Measurements from ENCODE around the gene C16orf54. TPM values are rescaled to one million over a fixed set of nuclear protein-coding genes. Genes with fewer than 3 reads are reported as not detected.

Gene C16orf54
- total RNA-seq, 1 experiment from 2014 or later: 0.15 TPM

DNA sequence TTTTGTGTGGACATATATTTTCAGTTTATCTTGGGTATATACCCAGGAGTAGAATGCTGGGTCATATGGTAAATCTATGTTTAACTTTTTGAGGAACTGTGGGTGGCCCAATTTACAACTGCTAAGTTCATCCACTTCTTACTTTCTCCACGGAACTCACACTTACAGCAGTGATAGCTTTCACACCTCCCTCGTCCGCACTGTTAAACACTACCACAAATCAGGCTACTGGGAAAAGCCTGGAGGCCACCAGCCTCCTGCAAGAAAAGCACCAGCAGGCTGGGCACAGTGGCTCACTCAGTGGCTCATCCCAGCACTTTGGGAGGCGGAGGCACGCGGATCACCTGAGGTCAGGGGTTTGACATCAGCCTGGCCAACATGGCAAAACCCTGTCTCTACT, 17.5 kb upstream of the C16orf54 start:
- H3K36me3 ChIP-seq (ENCODE audit: control insufficient read depth in 1 of 2, insufficient read depth in 2 of 2, low read length in 2 of 2): no peaks in the 10 kb centered on the region
- DNase-seq (ENCODE audit: low read depth, low spot score): no peak
- H3K4me3 ChIP-seq (replicated peaks in 1 of 2; ENCODE audit: low read depth in 1 of 2, low read length in 2 of 2): no peak overlapping the region
- H3K9me2 ChIP-seq (ENCODE audit: insufficient read depth): no peaks in the 10 kb centered on the region
- H3K9ac ChIP-seq (ENCODE audit: low read length): no peak overlapping the region
- CTCF ChIA-PET: no interaction called here
- no peaks in the 10 kb centered on the region for H3K9me3 ChIP-seq (ENCODE audit: control insufficient read depth in 1 of 2, insufficient read depth in 1 of 2, low read depth in 1 of 2, low read length in 2 of 2)
- BruUV-seq (replicated peaks): no TSS peak
- H3K27ac ChIP-seq (ENCODE audit: low read depth, low read length): no peak overlapping the region
- peaks cover 18 to 20% of the 10 kb centered on the region in 2 experiments for H3K4me1 ChIP-seq (ENCODE audit: control insufficient read depth in 1 of 2, insufficient read depth in 2 of 2, low read length in 2 of 2)
- POLR2A ChIA-PET: no interaction called here
- no peaks in the 10 kb centered on the region for H3K27me3 ChIP-seq (ENCODE audit: insufficient read depth, low read length)
- intact Hi-C loops (cut with micrococcal nuclease): no loop called here
- no peak overlapping the region for H3K4me2 ChIP-seq (ENCODE audit: low read length)
- H3K79me2 ChIP-seq (ENCODE audit: insufficient read depth, low read length): no peaks in the 10 kb centered on the region
- no peaks in the 10 kb centered on the region for H4K20me1 ChIP-seq (ENCODE audit: insufficient read depth)
- H2AFZ ChIP-seq (ENCODE audit: low read depth, low read length, poor library complexity, severe bottlenecking): no peak overlapping the region
- TF ChIP-seq POLR2A (IDR thresholded peaks at IDR 0.05; ENCODE audit: borderline replicate concordance, extremely low read depth, insufficient read depth, insufficient read length): no peak
- no peak for TF ChIP-seq POLR2AphosphoS5 (IDR thresholded peaks at IDR 0.05; ENCODE audit: low read depth, low read length)
- TF ChIP-seq TCF7L2 (IDR thresholded peaks at IDR 0.05; ENCODE audit: borderline replicate concordance, extremely low read depth, insufficient read depth, insufficient read length): no peak
- TF ChIP-seq, protein P1, sequence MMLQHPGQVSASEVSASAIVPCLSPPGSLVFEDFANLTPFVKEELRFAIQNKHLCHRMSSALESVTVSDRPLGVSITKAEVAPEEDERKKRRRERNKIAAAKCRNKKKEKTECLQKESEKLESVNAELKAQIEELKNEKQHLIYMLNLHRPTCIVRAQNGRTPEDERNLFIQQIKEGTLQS (IDR thresholded peaks at IDR 0.05): no peak
- no peak for TF ChIP-seq EZH2phosphoT487 (IDR thresholded peaks at IDR 0.05; ENCODE audit: borderline replicate concordance)
- TF ChIP-seq, protein P2, sequence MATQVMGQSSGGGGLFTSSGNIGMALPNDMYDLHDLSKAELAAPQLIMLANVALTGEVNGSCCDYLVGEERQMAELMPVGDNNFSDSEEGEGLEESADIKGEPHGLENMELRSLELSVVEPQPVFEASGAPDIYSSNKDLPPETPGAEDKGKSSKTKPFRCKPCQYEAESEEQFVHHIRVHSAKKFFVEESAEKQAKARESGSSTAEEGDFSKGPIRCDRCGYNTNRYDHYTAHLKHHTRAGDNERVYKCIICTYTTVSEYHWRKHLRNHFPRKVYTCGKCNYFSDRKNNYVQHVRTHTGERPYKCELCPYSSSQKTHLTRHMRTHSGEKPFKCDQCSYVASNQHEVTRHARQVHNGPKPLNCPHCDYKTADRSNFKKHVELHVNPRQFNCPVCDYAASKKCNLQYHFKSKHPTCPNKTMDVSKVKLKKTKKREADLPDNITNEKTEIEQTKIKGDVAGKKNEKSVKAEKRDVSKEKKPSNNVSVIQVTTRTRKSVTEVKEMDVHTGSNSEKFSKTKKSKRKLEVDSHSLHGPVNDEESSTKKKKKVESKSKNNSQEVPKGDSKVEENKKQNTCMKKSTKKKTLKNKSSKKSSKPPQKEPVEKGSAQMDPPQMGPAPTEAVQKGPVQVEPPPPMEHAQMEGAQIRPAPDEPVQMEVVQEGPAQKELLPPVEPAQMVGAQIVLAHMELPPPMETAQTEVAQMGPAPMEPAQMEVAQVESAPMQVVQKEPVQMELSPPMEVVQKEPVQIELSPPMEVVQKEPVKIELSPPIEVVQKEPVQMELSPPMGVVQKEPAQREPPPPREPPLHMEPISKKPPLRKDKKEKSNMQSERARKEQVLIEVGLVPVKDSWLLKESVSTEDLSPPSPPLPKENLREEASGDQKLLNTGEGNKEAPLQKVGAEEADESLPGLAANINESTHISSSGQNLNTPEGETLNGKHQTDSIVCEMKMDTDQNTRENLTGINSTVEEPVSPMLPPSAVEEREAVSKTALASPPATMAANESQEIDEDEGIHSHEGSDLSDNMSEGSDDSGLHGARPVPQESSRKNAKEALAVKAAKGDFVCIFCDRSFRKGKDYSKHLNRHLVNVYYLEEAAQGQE (IDR thresholded peaks at IDR 0.05; ENCODE audit: low read depth): no peak
- ATAC-seq: no peak
- RAD21 ChIA-PET (ENCODE audit: low non-redundant PET in 1 of 2, low total read pairs in 2 of 2, uncharacterized antibody in 2 of 2, unreplicated experiment in 2 of 2): no interaction called here
